Stimulated activated CD8-positive, alpha-beta memory T cell treated with anti-CD3 and anti-CD28 coated beads, Interleukin-4, amount 100 ng/mL, for 48 hours (primary cell): ENCODE data around the gene BAHCC1.

Experiments
- DNase-seq: peaks from one replicate; pipeline ENCODE4 v3.0.0-alpha.2; 2020

BAHCC1 gene

GRCh38 chr17:81398832-81399411, 3.7 kb downstream of the BAHCC1 start:
- DNase-seq: no peak

- DNase-seq: no peak
These were observed 4.4 kb downstream of the BAHCC1 start for GRCh38 chr17:81399481-81400153.

- DNase-seq: no peak
These were observed 5.1 kb downstream of the BAHCC1 start for GRCh38 chr17:81400154-81400977.

- DNase-seq: no peak
These were observed 5.9 kb downstream of the BAHCC1 start for GRCh38 chr17:81400996-81401722.

- DNase-seq: no peak
These were observed 6.7 kb downstream of the BAHCC1 start for GRCh38 chr17:81401723-81402529.

GRCh38 chr17:81402530-81402941, 7.3 kb downstream of the BAHCC1 start:
- DNase-seq: no peak

- DNase-seq: no peak
These were observed 7.8 kb downstream of the BAHCC1 start for GRCh38 chr17:81402981-81403467.

- DNase-seq: no peak
These were observed 8.6 kb downstream of the BAHCC1 start for GRCh38 chr17:81403671-81404534.

- no peak for DNase-seq
These were observed 9.4 kb downstream of the BAHCC1 start for GRCh38 chr17:81404558-81405165.

- DNase-seq: no peak
These were observed 10.2 kb downstream of the BAHCC1 start for GRCh38 chr17:81405411-81405872.

- no peak for DNase-seq
These were observed 11.1 kb downstream of the BAHCC1 start for GRCh38 chr17:81406117-81406953.

- no peak for DNase-seq
These were observed 12.8 kb downstream of the BAHCC1 start for GRCh38 chr17:81408049-81408448.

GRCh38 chr17:81409190-81409935, 14.1 kb downstream of the BAHCC1 start:
- no peak for DNase-seq

- DNase-seq: no peak
These were observed 15.6 kb downstream of the BAHCC1 start for GRCh38 chr17:81410852-81411251.

- no peak for DNase-seq
These were observed 16.0 kb downstream of the BAHCC1 start for GRCh38 chr17:81411305-81411704.

- DNase-seq: peak; percentile 74
These were observed 17.3 kb downstream of the BAHCC1 start for GRCh38 chr17:81412490-81413093.

GRCh38 chr17:81413497-81414135, 18.4 kb downstream of the BAHCC1 start:
- no peak for DNase-seq
